SU-DHL-6 (cell line): ENCODE data around the gene ACBD7.

Experiments
- CTCF ChIP-seq: fragments of 200-600 bp; sonication (generic); IDR thresholded peaks from one replicate; pipeline ENCODE4 v1.5.1; 2017; ENCODE audit warnings: antibody characterized with exemption, mild to moderate bottlenecking, low read length, moderate library complexity; ENCODE audit not compliant: insufficient read depth, poor library complexity, severe bottlenecking
- EZH2phosphoT487 ChIP-seq: fragments of 200-600 bp; sonication (generic), shearing (Covaris generic); conservative IDR thresholded peaks from 2 replicates; pipeline ENCODE4 v1.6.1; 2018; ENCODE audit warnings: mild to moderate bottlenecking, antibody characterized with exemption, low read length, moderate library complexity, mixed read lengths

GRCh38 chr10:15112657-15113056, 24.1 kb upstream of the ACBD7 start:
- TF ChIP-seq CTCF, result no peak
- TF ChIP-seq EZH2phosphoT487, result no peak
